ENCODE results near the gene DOK3. TPM values are rescaled to one million over a fixed set of nuclear protein-coding genes. Genes with fewer than 3 reads are reported as not detected.

DOK3 gene
- total and polyA plus RNA-seq, 10 donors, result 69.9 to 231 (median 142) TPM

- Histone ChIP-seq H3K27me3 (replicated peaks in 1 of 7) (no peaks in the 10 kb centered on the region), H3K9me3 (no peaks in the 10 kb centered on the region), H3K4me3 (peak overlapping the region; percentile 38 to 86 (median 54)), H3K36me3 (peaks cover 0 to 84% (median 48%) of the 10 kb centered on the region in 6 donors), H3K4me1 (peaks cover 0 to 100% (median 54%) of the 10 kb centered on the region in 6 donors), H3K27ac (peak overlapping the region in 7 of 8 donors; percentile 85 to 99 (median 93))
- 31 to 50% (median 44%) methylated on average over 13 to 17 of the region's 17 CpGs for WGBS, 5 donors
- peak in 2 of 3 donors; percentile 5 to 68 for TF ChIP-seq POLR2AphosphoS5 (IDR thresholded peaks at IDR 0.05)
- no peak for TF ChIP-seq POLR2A (IDR thresholded peaks at IDR 0.05)
- TF ChIP-seq CTCF (IDR thresholded peaks at IDR 0.05 in 8 of 11, conservative IDR thresholded peaks at IDR 0.05 in 3 of 11), result peak in 7 of 11 experiments; percentile 4 to 53 (median 24)
- peak; percentile 87 for DNase-seq
- intact Hi-C loops (cut with DNase I; ENCODE audit: low total_unique reads), result no loop called here
Observed at GRCh38 chr5:177507596-177508220, 1.9 kb downstream of the DOK3 start.

DNA sequence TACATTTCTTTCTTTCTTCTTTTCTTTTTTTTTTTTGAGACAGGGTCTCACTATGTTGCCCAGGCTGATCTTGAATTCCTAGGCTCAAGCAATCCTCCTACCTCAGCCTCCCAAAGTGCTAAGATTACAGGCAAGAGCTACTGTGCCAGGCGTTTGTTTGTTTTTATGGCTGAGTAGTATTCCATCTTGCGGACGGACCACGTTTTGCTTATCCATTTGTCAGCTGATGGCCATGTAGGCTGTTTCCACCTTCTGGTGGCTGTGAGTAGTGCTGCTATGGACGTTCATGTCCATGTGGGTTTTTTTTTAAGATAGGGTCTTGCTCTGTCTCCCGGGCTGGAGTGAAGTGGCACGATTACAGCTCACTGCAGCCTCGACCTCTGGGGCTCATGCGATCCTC, 2.5 kb downstream of the DOK3 start:
- WGBS, 5 donors, result 74 to 82% (median 79%) methylated on average over 9 of the region's 9 CpGs

GRCh38 chr5:177505075-177505474, 4.6 kb downstream of the DOK3 start:
- peaks cover 0 to 71% (median 27%) of the 10 kb centered on the region in 6 donors for H3K36me3 ChIP-seq
- intact Hi-C loops (cut with DNase I; ENCODE audit: low total_unique reads), result no loop called here
- peak; percentile 68 for DNase-seq
- H3K4me1 ChIP-seq, result peaks cover 14 to 100% (median 61%) of the 10 kb centered on the region in 6 donors
- H3K27me3 ChIP-seq (replicated peaks in 1 of 7), result no peaks in the 10 kb centered on the region
- no peaks in the 10 kb centered on the region for H3K9me3 ChIP-seq
- no peak overlapping the region for H3K4me3 ChIP-seq
- H3K27ac ChIP-seq, result no peak overlapping the region
- no peak for TF ChIP-seq POLR2A (IDR thresholded peaks at IDR 0.05)
- TF ChIP-seq POLR2AphosphoS5 (IDR thresholded peaks at IDR 0.05), result no peak
- no peak for TF ChIP-seq CTCF (IDR thresholded peaks at IDR 0.05 in 8 of 11, conservative IDR thresholded peaks at IDR 0.05 in 3 of 11)
- 93 to 100% (median 95%) methylated on average over 3 to 4 of the region's 4 CpGs for WGBS, 5 donors

More for the DNA sequence above, 2.5 kb downstream of the DOK3 start:
- no peak for DNase-seq
- H3K36me3 ChIP-seq, result peaks cover 0 to 84% (median 45%) of the 10 kb centered on the region in 6 donors
- intact Hi-C loops (cut with DNase I; ENCODE audit: low total_unique reads), result no loop called here
- H3K4me1 ChIP-seq, result peaks cover 5 to 100% (median 60%) of the 10 kb centered on the region in 6 donors
- H3K27ac ChIP-seq, result peak overlapping the region in 4 of 8 donors; percentile 93 to 99 (median 96)
- TF ChIP-seq POLR2AphosphoS5 (IDR thresholded peaks at IDR 0.05) (no peak), POLR2A (IDR thresholded peaks at IDR 0.05) (no peak), CTCF (IDR thresholded peaks at IDR 0.05 in 8 of 11, conservative IDR thresholded peaks at IDR 0.05 in 3 of 11) (peak in 2 of 11 experiments; percentile 9 to 19)
- H3K27me3 ChIP-seq (replicated peaks in 1 of 7), result no peaks in the 10 kb centered on the region
- no peaks in the 10 kb centered on the region for H3K9me3 ChIP-seq
- peak overlapping the region in 7 of 8 donors; percentile 51 to 86 (median 55) for H3K4me3 ChIP-seq
